Activated CD8-positive, alpha-beta T cell treated with anti-CD3 and anti-CD28 coated beads, Interleukin-2, amount 10 ng/mL, durations not matched to agents 7 days and 5 days (primary cell): ENCODE data around the gene CXADR. TPM values are rescaled to one million over a fixed set of nuclear protein-coding genes. Genes with fewer than 3 reads are reported as not detected.

Experiments used
- ATAC-seq: fragments of 150-1000 bp; cut with Tn5 transposase; one replicate; pipeline ENCODE4 v1.10.0; 2021; ENCODE audit warnings: moderate library complexity
- CTCF ChIA-PET: fragments of 350-600 bp; sonication (Branson Sonifier 250); formaldehyde crosslinking; loops from one replicate; lab custom pipeline; 2021; ENCODE audit warnings: antibody characterized with exemption; lab: Charles Lee
- POLR2A ChIA-PET: fragments of 350-600 bp; sonication (Branson Sonifier 250); formaldehyde crosslinking; loops from one replicate; lab custom pipeline; 2021; ENCODE audit warnings: antibody characterized with exemption; lab: Charles Lee
- DNase-seq: peaks from one replicate; pipeline ENCODE4 v3.0.0-alpha.2; 2020
- H3K27ac Mint-ChIP-seq: one replicate; pipeline ENCODE4 v1.8.0; 2021; ENCODE audit warnings: mild to moderate bottlenecking, mixed read lengths
- H3K27me3 Mint-ChIP-seq: one replicate; pipeline ENCODE4 v1.8.0; 2021; ENCODE audit warnings: low read depth, mixed read lengths
- H3K36me3 Mint-ChIP-seq: one replicate; pipeline ENCODE4 v1.8.0; 2021; ENCODE audit warnings: low read depth, mixed read lengths
- H3K4me1 Mint-ChIP-seq: one replicate; pipeline ENCODE4 v1.8.0; 2021; ENCODE audit warnings: low read depth, mixed read lengths
- H3K4me3 Mint-ChIP-seq: one replicate; pipeline ENCODE4 v1.8.0; 2021; ENCODE audit warnings: mild to moderate bottlenecking, mixed read lengths
- H3K9me3 Mint-ChIP-seq: one replicate; pipeline ENCODE4 v1.8.0; 2022; ENCODE audit warnings: mixed read lengths; ENCODE audit not compliant: insufficient read depth
- total RNA-seq, 2 experiments: library from RNA; stranded (reverse); gene quantifications; one replicate each; pipeline ENCODE4 v1.2.3, GENCODE V29; 2021

The CXADR gene
- total RNA-seq, 2 experiments from 2014 or later, result 0.26 to 0.34 TPM

GRCh38 chr21:17583898-17584297 lies 71.1 kb downstream of the CXADR start:
- H3K27me3 Mint-ChIP-seq, result peaks cover 4% of the 10 kb centered on the region
- no peak for ATAC-seq
- no peak overlapping the region for H3K4me3 Mint-ChIP-seq
- CTCF ChIA-PET, result interaction anchor here (1.2 to 2.3 kb wide), 2 partner anchors 196 to 197 kb away, joined by 3 to 10 read pairs; no protein-coding TSS in a partner anchor
- no peaks in the 10 kb centered on the region for H3K9me3 Mint-ChIP-seq
- H3K4me1 Mint-ChIP-seq, result no peaks in the 10 kb centered on the region
- DNase-seq, result no peak
- H3K27ac Mint-ChIP-seq, result no peak overlapping the region
- no peaks in the 10 kb centered on the region for H3K36me3 Mint-ChIP-seq
- POLR2A ChIA-PET, result no interaction called here

DNA sequence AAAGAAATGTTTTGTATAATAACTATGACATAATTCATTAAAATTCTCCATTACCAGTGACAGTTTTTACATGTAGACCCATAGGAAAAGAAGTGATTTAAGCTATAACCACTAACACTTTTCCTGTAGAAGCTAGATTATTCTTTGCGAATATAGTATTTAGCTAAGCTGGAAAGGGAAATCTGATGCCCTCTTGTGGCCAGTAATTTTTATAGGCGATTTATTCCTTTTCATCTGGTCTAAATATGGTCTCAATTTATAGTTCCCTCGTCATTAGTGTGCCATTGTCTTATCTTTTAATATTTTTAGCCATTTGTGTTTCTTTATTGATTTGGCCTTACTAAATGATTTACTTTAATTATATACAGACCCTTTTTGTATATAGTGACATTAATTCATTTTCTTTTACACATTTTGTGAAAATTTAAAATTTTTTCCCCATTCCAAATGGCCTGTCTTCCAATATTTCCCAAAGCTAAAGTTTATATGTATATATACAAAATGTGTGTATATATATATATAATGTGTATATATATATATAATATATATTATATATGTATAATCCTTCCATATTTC lies 73.1 kb downstream of the CXADR start:
- H3K9me3 Mint-ChIP-seq, result no peaks in the 10 kb centered on the region
- H3K27me3 Mint-ChIP-seq, result peaks cover 4% of the 10 kb centered on the region
- peaks cover 5% of the 10 kb centered on the region for H3K36me3 Mint-ChIP-seq
- no peak overlapping the region for H3K27ac Mint-ChIP-seq
- ChIA-PET POLR2A (interaction anchor here (0.6 kb wide), 1 partner anchor 243 kb away, joined by 4 read pairs; no protein-coding TSS in a partner anchor), CTCF (interaction anchor here (1.0 to 2.3 kb wide), 10 partner anchors 10 to 200 kb away, joined by 3 to 39 read pairs (median 5); no protein-coding TSS in a partner anchor)
- no peak for ATAC-seq
- no peak overlapping the region for H3K4me3 Mint-ChIP-seq
- DNase-seq, result peak; percentile 33
- no peaks in the 10 kb centered on the region for H3K4me1 Mint-ChIP-seq

DNA sequence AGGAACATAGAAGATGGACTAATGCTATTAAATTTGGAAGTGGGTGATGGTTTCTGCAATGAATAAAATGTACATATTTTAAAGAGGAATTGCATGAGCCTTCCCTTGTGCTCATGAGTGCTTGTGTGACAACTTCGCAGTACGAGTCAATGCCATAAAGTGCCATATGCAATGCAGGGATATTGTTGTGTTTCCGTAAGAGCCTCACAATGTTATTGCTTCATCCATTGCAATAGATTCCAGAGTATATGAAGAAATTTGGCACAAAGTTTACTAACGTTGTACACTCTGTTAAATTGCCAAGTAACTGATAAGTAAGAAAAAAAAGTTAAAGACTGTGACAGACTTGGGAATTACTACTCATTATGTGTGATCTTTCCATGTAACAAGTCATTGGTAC lies 77.6 kb downstream of the CXADR start:
- Mint-ChIP-seq H3K9me3 (no peaks in the 10 kb centered on the region), H3K4me1 (no peaks in the 10 kb centered on the region), H3K4me3 (no peak overlapping the region), H3K27ac (no peak overlapping the region), H3K36me3 (peaks cover 31% of the 10 kb centered on the region), H3K27me3 (no peaks in the 10 kb centered on the region)
- no peak for ATAC-seq
- ChIA-PET CTCF (interaction anchor here (1.0 kb wide), 1 partner anchor 14 kb away, joined by 3 read pairs; no protein-coding TSS in a partner anchor), POLR2A (no interaction called here)
- DNase-seq, result no peak

DNA sequence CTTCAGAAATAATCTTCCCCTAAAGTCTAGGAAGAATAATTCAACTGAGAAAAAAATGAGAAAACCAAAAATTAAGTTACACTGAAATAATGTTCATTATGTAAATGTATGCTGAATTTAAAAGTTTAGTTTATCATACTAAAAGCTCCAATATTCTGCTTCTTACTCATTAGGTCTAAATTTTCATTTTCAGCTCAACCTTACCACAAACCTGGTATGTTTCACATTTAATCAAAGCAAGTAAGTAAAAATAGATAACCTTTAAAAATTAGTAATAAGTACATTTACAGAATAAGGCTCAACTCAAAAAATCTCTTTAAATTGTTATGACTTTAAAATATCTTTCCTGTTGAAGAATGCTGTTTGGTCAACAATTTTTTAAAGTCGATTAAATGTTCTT lies 84.8 kb downstream of the CXADR start:
- H3K4me3 Mint-ChIP-seq, result no peak overlapping the region
- ChIA-PET CTCF (interaction anchor here (1.0 kb wide), 1 partner anchor 86 kb away, joined by 3 read pairs; no protein-coding TSS in a partner anchor), POLR2A (no interaction called here)
- no peaks in the 10 kb centered on the region for H3K27me3 Mint-ChIP-seq
- no peak for DNase-seq
- H3K36me3 Mint-ChIP-seq, result peaks cover 61% of the 10 kb centered on the region
- no peak for ATAC-seq
- no peak overlapping the region for H3K27ac Mint-ChIP-seq
- H3K4me1 Mint-ChIP-seq, result peaks cover 8% of the 10 kb centered on the region
- H3K9me3 Mint-ChIP-seq, result no peaks in the 10 kb centered on the region

GRCh38 chr21:17598437-17598836 lies 85.6 kb downstream of the CXADR start:
- no peak for DNase-seq
- peak overlapping the region; percentile 20 for H3K27ac Mint-ChIP-seq

GRCh38 chr21:17602874-17603273 lies 90.0 kb downstream of the CXADR start:
- ChIA-PET POLR2A (interaction anchor here (2.8 kb wide), 1 partner anchor 9 kb away, joined by 8 read pairs; no protein-coding TSS in a partner anchor), CTCF (interaction anchor here (0.7 to 1.9 kb wide), 2 partner anchors 17 to 42 kb away, joined by 3 to 6 read pairs; no protein-coding TSS in a partner anchor)
- Mint-ChIP-seq H3K4me1 (peaks cover 34% of the 10 kb centered on the region), H3K4me3 (no peak overlapping the region), H3K27ac (no peak overlapping the region), H3K36me3 (peaks cover 63% of the 10 kb centered on the region), H3K9me3 (no peaks in the 10 kb centered on the region), H3K27me3 (no peaks in the 10 kb centered on the region)
- DNase-seq, result no peak
- ATAC-seq, result no peak

More at GRCh38 chr21:17598437-17598836, 85.6 kb downstream of the CXADR start:
- Mint-ChIP-seq H3K27me3 (no peaks in the 10 kb centered on the region), H3K36me3 (peaks cover 64% of the 10 kb centered on the region), H3K4me3 (no peak overlapping the region), H3K9me3 (no peaks in the 10 kb centered on the region), H3K4me1 (peaks cover 15% of the 10 kb centered on the region)
- POLR2A ChIA-PET, result interaction anchor here (1.5 kb wide), 1 partner anchor 13 kb away, joined by 8 read pairs; no protein-coding TSS in a partner anchor
- no peak for ATAC-seq
- CTCF ChIA-PET, result interaction anchor here (1.0 to 1.2 kb wide), 2 partner anchors 86 to 211 kb away, joined by 3 read pairs; no protein-coding TSS in a partner anchor

GRCh38 chr21:17607684-17608083 lies 94.8 kb downstream of the CXADR start:
- H3K9me3 Mint-ChIP-seq, result no peaks in the 10 kb centered on the region
- DNase-seq (no peak), ATAC-seq (no peak)
- H3K4me3 Mint-ChIP-seq, result no peak overlapping the region
- H3K36me3 Mint-ChIP-seq, result peaks cover 67% of the 10 kb centered on the region
- POLR2A ChIA-PET, result no interaction called here
- CTCF ChIA-PET, result interaction anchor here (1.2 to 1.7 kb wide), 2 partner anchors 9 to 317 kb away, joined by 3 to 5 read pairs; no protein-coding TSS in a partner anchor
- peak overlapping the region; percentile 65 for H3K27ac Mint-ChIP-seq
- H3K27me3 Mint-ChIP-seq, result no peaks in the 10 kb centered on the region
- H3K4me1 Mint-ChIP-seq, result peaks cover 61% of the 10 kb centered on the region

- DNase-seq (no peak), ATAC-seq (no peak)
- Mint-ChIP-seq H3K9me3 (no peaks in the 10 kb centered on the region), H3K27me3 (no peaks in the 10 kb centered on the region), H3K4me1 (peaks cover 53% of the 10 kb centered on the region), H3K4me3 (peak overlapping the region; percentile 93), H3K36me3 (peaks cover 49% of the 10 kb centered on the region), H3K27ac (no peak overlapping the region)
- CTCF ChIA-PET, result interaction anchor here (0.8 to 1.8 kb wide), 3 partner anchors 24 to 222 kb away, joined by 4 to 8 read pairs (median 4); no protein-coding TSS in a partner anchor
- POLR2A ChIA-PET, result no interaction called here
Measured at GRCh38 chr21:17609681-17610080, 96.8 kb downstream of the CXADR start.

- Mint-ChIP-seq H3K27me3 (no peaks in the 10 kb centered on the region), H3K27ac (peak overlapping the region; percentile 98), H3K9me3 (no peaks in the 10 kb centered on the region), H3K36me3 (peaks cover 43% of the 10 kb centered on the region), H3K4me1 (peaks cover 63% of the 10 kb centered on the region), H3K4me3 (peak overlapping the region; percentile 93)
- ChIA-PET CTCF (interaction anchor here (0.9 to 1.7 kb wide), 2 partner anchors 25 to 314 kb away, joined by 3 to 4 read pairs; no protein-coding TSS in a partner anchor), POLR2A (interaction anchor here (0.5 to 2.4 kb wide), 6 partner anchors 9 to 208 kb away, joined by 3 to 10 read pairs (median 6); partner anchors contain the start of gene C21orf91)
- ATAC-seq (no peak), DNase-seq (no peak)
Measured at GRCh38 chr21:17610911-17611310, 98.1 kb downstream of the CXADR start.

DNA sequence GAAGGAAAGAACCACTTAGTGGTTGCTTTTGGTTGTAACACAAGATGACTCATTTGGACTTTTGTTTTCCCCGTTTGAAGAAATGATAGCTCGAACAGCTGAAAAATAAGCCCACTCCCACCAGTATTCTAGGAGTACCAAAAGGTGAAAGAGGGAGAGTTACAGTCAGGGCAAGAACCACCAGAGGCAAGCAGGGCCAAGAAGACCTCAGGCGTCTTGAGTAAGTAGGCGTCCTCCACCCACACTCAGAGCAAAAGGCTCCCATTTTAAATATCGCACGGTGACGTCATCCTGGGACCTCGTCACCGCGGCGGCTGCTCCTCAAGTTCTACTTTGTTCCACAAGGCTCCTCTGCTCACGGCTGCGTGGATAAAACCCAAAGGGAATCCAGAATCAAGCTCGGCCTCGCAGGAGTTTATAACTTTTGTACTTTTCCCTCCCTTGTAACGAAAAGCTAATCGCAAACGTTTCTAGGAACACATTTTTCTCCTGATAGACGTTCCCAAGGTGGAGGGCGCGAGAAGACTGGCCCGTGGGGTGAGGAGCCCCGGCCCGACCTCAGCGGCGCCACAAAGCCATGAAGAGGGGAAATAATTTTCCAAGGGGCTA lies 98.7 kb downstream of the CXADR start:
- Mint-ChIP-seq H3K9me3 (no peaks in the 10 kb centered on the region), H3K27ac (peak overlapping the region; percentile 98), H3K36me3 (peaks cover 41% of the 10 kb centered on the region), H3K4me3 (peak overlapping the region; percentile 93), H3K27me3 (no peaks in the 10 kb centered on the region), H3K4me1 (peaks cover 63% of the 10 kb centered on the region)
- ATAC-seq (peak; percentile 67), DNase-seq (peak; percentile 88)
- POLR2A ChIA-PET, result interaction anchor here (0.5 to 2.4 kb wide), 7 partner anchors 10 to 1878 kb away, joined by 3 to 10 read pairs (median 3); partner anchors contain the start of gene C21orf91
- CTCF ChIA-PET, result interaction anchor here (0.9 to 1.3 kb wide), 2 partner anchors 26 to 170 kb away, joined by 3 read pairs; no protein-coding TSS in a partner anchor

- Mint-ChIP-seq H3K27me3 (peaks cover 3% of the 10 kb centered on the region), H3K4me3 (peak overlapping the region; percentile 93), H3K4me1 (peaks cover 62% of the 10 kb centered on the region), H3K9me3 (no peaks in the 10 kb centered on the region), H3K36me3 (peaks cover 40% of the 10 kb centered on the region), H3K27ac (peak overlapping the region; percentile 98)
- ChIA-PET CTCF (interaction anchor here (0.9 to 1.3 kb wide), 2 partner anchors 26 to 169 kb away, joined by 3 read pairs; no protein-coding TSS in a partner anchor), POLR2A (interaction anchor here (1.2 to 2.4 kb wide), 4 partner anchors 11 to 1879 kb away, joined by 3 to 10 read pairs (median 8); partner anchors contain the start of gene C21orf91)
- DNase-seq, result no peak
- ATAC-seq, result peak; percentile 6
Measured at GRCh38 chr21:17612023-17612564, 99.3 kb downstream of the CXADR start.
